GM12878 (cell line): ENCODE measurements around the gene TM6SF1. TPM values are rescaled to one million over a fixed set of nuclear protein-coding genes. Genes with fewer than 3 reads are reported as not detected.
A peak's percentile ranks its signal among the peaks of the same experiment; 100 is the strongest.

Experiments used
- BCLAF1 ChIP-seq: fragments of 450-650 bp; IDR thresholded peaks from 2 replicates; pipeline ENCODE4 v1.6.1; 2017; ENCODE audit warnings: antibody characterized with exemption, mild to moderate bottlenecking, moderate library complexity
- CHD4 ChIP-seq: fragments of 200-600 bp; sonication (generic); IDR thresholded peaks from 2 replicates; pipeline ENCODE4 v1.6.1; 2016; ENCODE audit warnings: mild to moderate bottlenecking
- EGR1 ChIP-seq, 2 experiments: IDR thresholded peaks; 1 replicate in 1 of 2; 2 replicates in 1 of 2; pipeline ENCODE4 v1.6.1; 2011 to 2012; ENCODE audit warnings: low read depth in 2 of 2, low read length in 2 of 2, borderline replicate concordance in 1 of 2, mild to moderate bottlenecking in 1 of 2, moderate library complexity in 1 of 2
- IRF5 ChIP-seq: fragments of 450-650 bp; IDR thresholded peaks from 2 replicates; pipeline ENCODE4 v1.6.1; 2017; ENCODE audit warnings: borderline replicate concordance
- KAT2A ChIP-seq: conservative IDR thresholded peaks from 2 replicates; pipeline ENCODE4 v1.6.1; 2011; ENCODE audit warnings: low read depth, low read length; ENCODE audit not compliant: control insufficient read depth
- KLF5 ChIP-seq: fragments of 450-650 bp; IDR thresholded peaks from 2 replicates; pipeline ENCODE4 v1.6.1; 2014; ENCODE audit warnings: mild to moderate bottlenecking; ENCODE audit not compliant: partially characterized antibody
- MLLT1 ChIP-seq: fragments of 450-650 bp; IDR thresholded peaks from 2 replicates; pipeline ENCODE4 v1.6.1; 2016; ENCODE audit warnings: mild to moderate bottlenecking
- NR2C1 ChIP-seq: fragments of 450-650 bp; IDR thresholded peaks from 2 replicates; pipeline ENCODE4 v1.6.1; 2017; ENCODE audit warnings: antibody characterized with exemption, mild to moderate bottlenecking, moderate library complexity
- NRF1 ChIP-seq: conservative IDR thresholded peaks from 2 replicates; pipeline ENCODE4 v1.6.1; 2011; ENCODE audit warnings: mild to moderate bottlenecking, low read depth, low read length, improper control_type of control experiment
- PML ChIP-seq: IDR thresholded peaks from 2 replicates; pipeline ENCODE4 v1.6.1; 2012; ENCODE audit warnings: low read length, inconsistent platforms
- RELB ChIP-seq: fragments of 450-650 bp; IDR thresholded peaks from 2 replicates; pipeline ENCODE4 v1.6.1; 2017; ENCODE audit warnings: low read depth, mild to moderate bottlenecking, moderate library complexity
- SKIL ChIP-seq: fragments of 450-650 bp; IDR thresholded peaks from 2 replicates; pipeline ENCODE4 v1.6.1; 2017; ENCODE audit warnings: mild to moderate bottlenecking, low read depth, inconsistent platforms; ENCODE audit not compliant: poor library complexity, severe bottlenecking
- SREBF1 ChIP-seq: IDR thresholded peaks from 2 replicates; pipeline ENCODE4 v1.6.1; 2012; ENCODE audit warnings: mild to moderate bottlenecking, low read length
- WRNIP1 ChIP-seq: IDR thresholded peaks from 2 replicates; pipeline ENCODE4 v1.6.1; 2011; ENCODE audit warnings: low read depth, low read length, improper control_type of control experiment, borderline replicate concordance
- YBX1 ChIP-seq: fragments of 450-650 bp; IDR thresholded peaks from 2 replicates; pipeline ENCODE4 v1.6.1; 2016; ENCODE audit warnings: antibody characterized with exemption
- ZBTB11 ChIP-seq: fragments of 450-650 bp; formaldehyde crosslinking; IDR thresholded peaks from 2 replicates; pipeline ENCODE4 v1.5.0; 2022; ENCODE audit warnings: mild to moderate bottlenecking, missing genetic modification characterization
- polyA plus RNA-seq, 11 experiments: library from polyadenylated mRNA; depleted of rRNA in 4 of 11; unstranded in 6 of 11; stranded (reverse) in 5 of 11; fragments of >200 nt; fragmentation: Nextera tagmentation in 4 of 11; fragmentation: Illumina TruSeq in 1 of 11; extraction: Ambion mirVana in 4 of 11; extraction: Trizol in 1 of 11; gene quantifications; 1 replicate in 1 of 11; 2 replicates in 10 of 11; pipeline versions ENCODE4 v1.2.1 to v1.2.3, GENCODE V29; 2011 to 2016; ENCODE audit warnings: inconsistent platforms in 2 of 11, missing spikeins in 2 of 11, low read depth in 1 of 11
- total RNA-seq, 4 experiments: library from RNA; depleted of rRNA in 3 of 4; stranded (reverse); fragments of >200 nt in 3 of 4; fragmentation: Illumina TruSeq in 1 of 4; extraction: Trizol in 1 of 4; gene quantifications; 2 replicates each; pipeline versions ENCODE4 v1.2.1 to v1.2.3, GENCODE V29; 2013 to 2021

Gene TM6SF1
- total and polyA plus RNA-seq, 10 of the 15 experiments (the other 5 are each of a cell fraction or from before 2014, with no cell fraction given): 0.56 to 2.7 (median 1.2) TPM

GRCh38 chr15:83062768-83063180 is 44.7 kb upstream of the TM6SF1 start (continued):
- TF ChIP-seq IRF5: no peak
- TF ChIP-seq YBX1: no peak
- TF ChIP-seq KLF5: no peak
- TF ChIP-seq PML: no peak
- TF ChIP-seq NR2C1: no peak
- peak; percentile 76 for TF ChIP-seq SKIL
- TF ChIP-seq MLLT1: no peak
- TF ChIP-seq WRNIP1: no peak
- TF ChIP-seq SREBF1: no peak
- peak; percentile 77 for TF ChIP-seq RELB
- TF ChIP-seq CHD4: no peak
- no peak for TF ChIP-seq KAT2A
- TF ChIP-seq EGR1 (IDR thresholded peaks at IDR 0.05; ENCODE audit: borderline replicate concordance in 1 of 2, low read depth in 2 of 2, low read length in 2 of 2): no peak
- no peak for TF ChIP-seq NRF1
- no peak for TF ChIP-seq BCLAF1
- no peak for TF ChIP-seq ZBTB11
